Tibial nerve (tissue), 4 donors: Measurements from ENCODE around the gene IL22RA1.

Experiments used
- EP300 ChIP-seq, 2 donors: sonication (generic); formaldehyde crosslinking; IDR thresholded peaks; one replicate each; pipeline ENCODE4 v1.6.1; 2017; ENCODE audit warnings: antibody characterized with exemption in 2 of 2, mild to moderate bottlenecking in 1 of 2
- POLR2A ChIP-seq, 2 donors: fragments of 450-650 bp; IDR thresholded peaks; one replicate each; pipeline ENCODE4 v1.6.1; 2017; ENCODE audit warnings: antibody characterized with exemption in 2 of 2, mild to moderate bottlenecking in 2 of 2, moderate library complexity in 2 of 2
- TF ChIP-seq, protein P1 (sequence below), 5 experiments: fragments of 200-600 bp in 3 of 5; fragments of 450-650 bp in 2 of 5; sonication (generic) in 3 of 5; IDR thresholded peaks; one replicate each; pipeline ENCODE4 v1.5.1; 2016 to 2019; ENCODE audit warnings: antibody characterized with exemption in 5 of 5, mild to moderate bottlenecking in 3 of 5, moderate library complexity in 2 of 5

DNA sequence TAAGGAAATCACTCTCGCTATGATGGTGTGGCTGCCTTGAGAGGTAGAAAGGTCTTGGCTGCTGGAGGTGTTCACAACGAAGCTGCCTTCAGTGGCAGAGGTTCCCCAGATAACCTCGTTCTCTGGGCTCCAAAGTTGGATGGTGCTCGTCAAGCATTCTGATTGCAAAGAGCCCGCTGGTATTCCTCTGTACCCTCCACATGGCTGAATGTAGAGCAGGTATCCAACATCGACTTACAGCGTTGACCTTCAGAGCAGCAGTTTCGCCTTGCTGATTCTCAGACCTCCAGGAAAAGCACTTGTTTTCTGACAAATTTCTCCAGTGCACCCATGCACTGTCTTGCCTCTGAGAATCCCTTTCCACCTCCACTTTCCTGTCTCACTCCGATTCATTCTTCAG, 4.3 kb upstream of the IL22RA1 start:
- TF ChIP-seq POLR2A (IDR thresholded peaks at IDR 0.05) (no peak), EP300 (IDR thresholded peaks at IDR 0.05) (no peak)
- TF ChIP-seq, protein P1, sequence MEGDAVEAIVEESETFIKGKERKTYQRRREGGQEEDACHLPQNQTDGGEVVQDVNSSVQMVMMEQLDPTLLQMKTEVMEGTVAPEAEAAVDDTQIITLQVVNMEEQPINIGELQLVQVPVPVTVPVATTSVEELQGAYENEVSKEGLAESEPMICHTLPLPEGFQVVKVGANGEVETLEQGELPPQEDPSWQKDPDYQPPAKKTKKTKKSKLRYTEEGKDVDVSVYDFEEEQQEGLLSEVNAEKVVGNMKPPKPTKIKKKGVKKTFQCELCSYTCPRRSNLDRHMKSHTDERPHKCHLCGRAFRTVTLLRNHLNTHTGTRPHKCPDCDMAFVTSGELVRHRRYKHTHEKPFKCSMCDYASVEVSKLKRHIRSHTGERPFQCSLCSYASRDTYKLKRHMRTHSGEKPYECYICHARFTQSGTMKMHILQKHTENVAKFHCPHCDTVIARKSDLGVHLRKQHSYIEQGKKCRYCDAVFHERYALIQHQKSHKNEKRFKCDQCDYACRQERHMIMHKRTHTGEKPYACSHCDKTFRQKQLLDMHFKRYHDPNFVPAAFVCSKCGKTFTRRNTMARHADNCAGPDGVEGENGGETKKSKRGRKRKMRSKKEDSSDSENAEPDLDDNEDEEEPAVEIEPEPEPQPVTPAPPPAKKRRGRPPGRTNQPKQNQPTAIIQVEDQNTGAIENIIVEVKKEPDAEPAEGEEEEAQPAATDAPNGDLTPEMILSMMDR (IDR thresholded peaks at IDR 0.05) = no peak
